MM.1S (cell line): ENCODE measurements around the gene SORCS2.

Experiments used
- CTCF ChIP-seq: fragments of 300-600 bp; sonication (generic); IDR thresholded peaks from 2 replicates; pipeline ENCODE4 v1.5.1; 2016; ENCODE audit warnings: antibody characterized with exemption, low read length, mixed read lengths
- EZH2 ChIP-seq: fragments of 300-600 bp; sonication (generic); optimal IDR thresholded peaks from 2 replicates; pipeline ENCODE3; 2017; ENCODE audit warnings: low read depth, mild to moderate bottlenecking, antibody characterized with exemption, low read length, mixed read lengths
- EZH2phosphoT487 ChIP-seq: fragments of 300-600 bp; sonication (generic); IDR thresholded peaks from 2 replicates; pipeline ENCODE4 v1.6.1; 2018; ENCODE audit warnings: antibody characterized with exemption, low read length

- TF ChIP-seq CTCF (no peak), EZH2phosphoT487 (no peak), EZH2 (no peak)
These were observed 460.1 kb downstream of the SORCS2 start for GRCh38 chr4:7652451-7652881.
